ENCODE results near the gene TNFAIP3.

TNFAIP3 gene

DNA sequence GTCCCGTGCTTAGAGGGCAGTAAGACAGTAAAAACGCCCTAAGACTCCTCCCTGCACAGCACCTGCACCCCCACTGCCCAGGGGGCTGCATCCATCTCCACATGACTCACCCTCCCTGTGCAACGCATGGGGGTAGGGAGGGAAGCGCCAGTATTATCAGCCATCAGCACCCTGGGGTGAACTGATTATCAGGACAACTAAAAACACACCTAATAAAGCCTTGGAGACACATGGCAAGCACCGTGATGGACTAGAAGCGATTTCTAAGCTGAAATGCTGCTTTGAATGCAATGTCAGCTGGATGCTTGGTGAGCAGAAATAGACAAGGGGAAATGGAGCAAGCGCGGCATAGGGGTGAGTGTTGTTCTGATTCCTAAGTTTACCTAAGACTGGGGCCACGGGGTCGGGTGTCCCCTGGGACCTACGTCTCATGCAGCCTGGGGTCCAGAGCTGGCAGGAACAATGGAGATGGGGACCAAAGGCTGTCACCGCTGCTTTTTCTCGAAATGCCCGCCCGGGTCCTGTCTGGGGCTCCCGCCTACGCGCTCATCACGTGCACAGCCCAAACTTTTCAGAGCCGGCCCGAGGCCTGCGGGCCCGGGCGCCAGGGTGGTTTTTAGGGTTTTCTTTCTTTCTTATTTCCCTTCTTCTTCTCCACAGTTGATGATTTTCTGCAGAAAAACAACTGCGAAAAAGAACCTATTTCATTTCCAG is 702 bp upstream of the TNFAIP3 start:
- DNase-seq: no peak

GRCh38 chr6:137867685-137868509 is 838 bp downstream of the TNFAIP3 start:
- peak in 1 of 2 donors; percentile 40 for DNase-seq

- DNase-seq: no peak
Observed at GRCh38 chr6:137868721-137869548, 1.9 kb downstream of the TNFAIP3 start.

GRCh38 chr6:137869549-137870307 is 2.7 kb downstream of the TNFAIP3 start:
- DNase-seq: no peak

- DNase-seq: no peak
Observed at GRCh38 chr6:137870308-137870644, 3.2 kb downstream of the TNFAIP3 start.

GRCh38 chr6:137870744-137871247 is 3.7 kb downstream of the TNFAIP3 start:
- peak in 1 of 2 donors; percentile 43 for DNase-seq

DNA sequence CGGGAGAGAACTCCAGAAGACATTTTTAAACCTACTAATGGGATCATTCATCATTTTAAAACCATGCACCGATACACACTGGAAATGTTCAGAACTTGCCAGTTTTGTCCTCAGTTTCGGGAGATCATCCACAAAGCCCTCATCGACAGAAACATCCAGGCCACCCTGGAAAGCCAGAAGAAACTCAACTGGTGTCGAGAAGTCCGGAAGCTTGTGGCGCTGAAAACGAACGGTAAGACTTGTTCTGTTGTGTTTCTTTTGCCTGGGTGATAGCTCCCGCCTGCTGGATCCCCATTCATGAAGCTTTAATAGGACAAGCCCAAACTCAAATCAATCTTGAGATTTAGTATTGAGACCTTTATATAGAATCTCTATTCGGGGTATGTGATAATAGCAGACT is 4.2 kb downstream of the TNFAIP3 start:
- DNase-seq: no peak

- no peak for DNase-seq
Observed at GRCh38 chr6:137871831-137872454, 4.9 kb downstream of the TNFAIP3 start.

DNA sequence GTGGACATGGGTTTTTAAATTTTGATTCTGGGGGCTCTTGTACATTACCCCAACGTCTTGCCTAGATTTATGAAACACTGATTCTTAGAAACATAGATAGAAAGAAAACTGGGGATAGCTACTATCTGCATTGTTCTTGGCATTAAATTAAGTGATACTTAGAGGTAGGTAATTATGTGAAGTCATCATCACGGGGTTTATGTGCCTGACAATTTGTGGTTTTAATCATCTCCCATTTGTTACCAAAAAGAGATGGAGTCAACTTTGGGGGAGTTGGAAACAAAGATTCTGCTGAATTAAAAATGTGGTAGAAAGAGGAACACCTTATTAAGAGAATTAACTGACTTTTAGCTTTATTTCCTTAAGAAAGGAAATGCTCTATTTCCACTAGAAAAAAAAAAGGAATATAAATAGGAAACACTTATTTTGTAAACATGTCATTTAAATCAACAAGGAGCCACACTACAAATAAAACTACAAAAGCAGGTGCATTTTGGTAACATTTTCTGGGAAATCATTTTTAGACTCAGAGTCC is 5.6 kb downstream of the TNFAIP3 start:
- DNase-seq: no peak

GRCh38 chr6:137873273-137873762 is 6.3 kb downstream of the TNFAIP3 start:
- DNase-seq: peak; percentile 79 to 81

DNA sequence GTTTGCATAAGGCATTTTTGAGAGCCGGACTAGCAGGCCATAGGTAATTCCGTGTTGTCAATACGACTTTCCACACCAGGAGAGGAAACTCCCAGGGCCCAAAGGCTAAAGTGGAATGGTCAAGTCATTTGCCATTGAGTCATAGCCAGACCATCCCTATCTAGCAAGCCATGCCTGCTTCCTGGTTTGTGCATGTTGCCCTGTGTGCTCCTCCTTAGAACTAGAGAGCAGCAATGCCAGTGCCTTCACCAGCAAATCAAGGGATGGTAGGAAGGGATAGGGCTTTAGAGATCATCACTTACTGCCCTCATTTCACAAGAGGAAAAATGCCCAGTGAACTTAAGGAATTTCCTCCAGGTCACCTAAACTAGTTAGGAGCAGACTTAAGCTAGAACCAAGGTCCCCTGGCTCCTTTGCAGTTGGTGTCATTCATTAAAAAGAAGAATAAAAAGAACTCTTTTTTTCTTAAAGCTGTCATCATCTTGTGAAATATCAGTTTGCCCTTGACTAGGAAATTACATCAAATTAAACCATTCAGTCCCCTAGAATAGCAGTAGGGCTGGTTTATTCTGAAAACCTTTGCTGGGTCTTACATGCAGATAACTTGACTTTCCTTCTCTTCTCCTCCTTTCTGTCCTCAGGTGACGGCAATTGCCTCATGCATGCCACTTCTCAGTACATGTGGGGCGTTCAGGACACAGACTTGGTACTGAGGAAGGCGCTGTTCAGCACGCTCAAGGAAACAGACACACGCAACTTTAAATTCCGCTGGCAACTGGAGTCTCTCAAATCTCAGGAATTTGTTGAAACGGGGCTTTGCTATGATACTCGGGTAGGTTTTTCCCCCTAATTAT is 7.4 kb downstream of the TNFAIP3 start:
- DNase-seq: no peak

GRCh38 chr6:137875058-137875520 is 8.0 kb downstream of the TNFAIP3 start:
- no peak for DNase-seq

GRCh38 chr6:137875606-137876005 is 8.5 kb downstream of the TNFAIP3 start:
- no peak for DNase-seq

GRCh38 chr6:137876547-137876946 is 9.5 kb downstream of the TNFAIP3 start:
- no peak for DNase-seq

DNA sequence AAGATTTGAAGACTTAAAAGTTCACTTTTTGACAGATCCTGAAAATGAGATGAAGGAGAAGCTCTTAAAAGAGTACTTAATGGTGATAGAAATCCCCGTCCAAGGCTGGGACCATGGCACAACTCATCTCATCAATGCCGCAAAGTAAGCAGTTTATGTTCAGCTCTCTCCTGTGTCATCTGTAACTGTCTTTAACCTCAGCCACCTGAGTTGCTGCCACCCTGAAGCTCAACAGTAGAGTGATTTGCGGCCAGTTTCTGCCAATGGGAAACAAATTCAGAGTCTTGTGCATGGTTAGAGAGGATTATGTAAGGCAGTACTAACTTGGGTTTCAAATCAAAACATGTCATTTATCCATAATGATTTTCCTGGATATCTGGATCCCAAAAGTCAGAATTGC is 10.1 kb downstream of the TNFAIP3 start:
- DNase-seq: no peak

- DNase-seq: no peak
Observed at GRCh38 chr6:137877606-137878005, 10.5 kb downstream of the TNFAIP3 start.

- no peak for DNase-seq
Observed at GRCh38 chr6:137878029-137878428, 11.0 kb downstream of the TNFAIP3 start.

DNA sequence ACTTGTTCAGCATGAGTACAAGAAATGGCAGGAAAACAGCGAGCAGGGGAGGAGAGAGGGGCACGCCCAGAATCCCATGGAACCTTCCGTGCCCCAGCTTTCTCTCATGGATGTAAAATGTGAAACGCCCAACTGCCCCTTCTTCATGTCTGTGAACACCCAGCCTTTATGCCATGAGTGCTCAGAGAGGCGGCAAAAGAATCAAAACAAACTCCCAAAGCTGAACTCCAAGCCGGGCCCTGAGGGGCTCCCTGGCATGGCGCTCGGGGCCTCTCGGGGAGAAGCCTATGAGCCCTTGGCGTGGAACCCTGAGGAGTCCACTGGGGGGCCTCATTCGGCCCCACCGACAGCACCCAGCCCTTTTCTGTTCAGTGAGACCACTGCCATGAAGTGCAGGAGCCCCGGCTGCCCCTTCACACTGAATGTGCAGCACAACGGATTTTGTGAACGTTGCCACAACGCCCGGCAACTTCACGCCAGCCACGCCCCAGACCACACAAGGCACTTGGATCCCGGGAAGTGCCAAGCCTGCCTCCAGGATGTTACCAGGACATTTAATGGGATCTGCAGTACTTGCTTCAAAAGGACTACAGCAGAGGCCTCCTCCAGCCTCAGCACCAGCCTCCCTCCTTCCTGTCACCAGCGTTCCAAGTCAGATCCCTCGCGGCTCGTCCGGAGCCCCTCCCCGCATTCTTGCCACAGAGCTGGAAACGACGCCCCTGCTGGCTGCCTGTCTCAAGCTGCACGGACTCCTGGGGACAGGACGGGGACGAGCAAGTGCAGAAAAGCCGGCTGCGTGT is 11.6 kb downstream of the TNFAIP3 start:
- DNase-seq: no peak

DNA sequence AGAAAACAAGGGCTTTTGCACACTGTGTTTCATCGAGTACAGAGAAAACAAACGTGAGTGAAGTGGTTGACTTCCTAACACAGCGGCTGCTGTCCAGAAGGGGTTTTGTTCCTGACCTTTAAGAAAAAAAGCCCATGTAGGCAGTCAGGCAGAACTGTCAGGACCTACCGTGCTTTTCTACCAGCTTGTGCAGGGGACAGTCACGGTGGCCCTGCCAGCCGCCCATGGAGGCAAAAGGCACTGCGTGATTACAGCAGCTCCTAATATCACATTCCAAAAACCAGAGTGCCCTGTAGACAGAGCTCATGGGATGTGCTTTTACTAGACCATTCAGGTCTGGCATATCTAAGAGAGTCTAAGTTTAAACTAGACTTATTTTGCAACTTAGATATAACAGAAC is 12.2 kb downstream of the TNFAIP3 start:
- DNase-seq: no peak
